Heart right ventricle (tissue), 16 donors: ENCODE results near the gene EPB41L2. TPM values are rescaled to one million over a fixed set of nuclear protein-coding genes. Genes with fewer than 3 reads are reported as not detected.
A peak's percentile ranks its signal among the peaks of the same experiment; 100 is the strongest.

Source experiments
- ATAC-seq, 8 donors: fragments of 200-7000 bp; cut with Tn5 transposase; one replicate each; pipeline ENCODE4 v1.9.1; 2020; ENCODE audit warnings: mild to moderate bottlenecking in 8 of 8, moderate library complexity in 8 of 8, moderate number of reproducible peaks in 1 of 8
- DNase-seq, 2 donors: peaks; one replicate each; pipeline ENCODE4 v3.0.0-alpha.2; 2020
- H3K27ac ChIP-seq, 10 donors: fragments of 200-600 bp; sonication (generic) in 2 of 10; one replicate each; pipeline versions ENCODE4 v1.5.0 to v1.8.0; 2020 to 2022; ENCODE audit warnings: mild to moderate bottlenecking in 3 of 10
- H3K27me3 ChIP-seq, 7 donors: fragments of 200-600 bp; one replicate each; pipeline ENCODE4 v1.8.0; 2021 to 2022; ENCODE audit warnings: mild to moderate bottlenecking in 2 of 7
- H3K36me3 ChIP-seq, 9 donors: fragments of 200-600 bp; sonication (generic) in 1 of 9; one replicate each; pipeline versions ENCODE4 v1.5.0 to v1.8.0; 2020 to 2022; ENCODE audit warnings: mild to moderate bottlenecking in 2 of 9
- H3K4me1 ChIP-seq, 9 donors: fragments of 200-600 bp; sonication (generic) in 1 of 9; one replicate each; pipeline versions ENCODE4 v1.5.0 to v1.8.0; 2020 to 2022; ENCODE audit warnings: mild to moderate bottlenecking in 4 of 9
- H3K4me3 ChIP-seq, 10 donors: fragments of 200-600 bp; sonication (generic) in 2 of 10; one replicate each; pipeline versions ENCODE4 v1.5.0 to v1.8.0; 2020 to 2022; ENCODE audit warnings: mild to moderate bottlenecking in 7 of 10, moderate library complexity in 2 of 10
- H3K9me3 ChIP-seq, 11 donors: fragments of 200-600 bp in 10 of 11; sonication (generic) in 2 of 11; one replicate each; pipeline versions ENCODE4 v1.5.0 to v1.8.0; 2013 to 2022; ENCODE audit warnings: mild to moderate bottlenecking in 2 of 11, control low read depth in 1 of 11, moderate library complexity in 1 of 11
- WGBS, 2 donors: extraction: QIAGEN DNeasy Blood & Tissue Kit; methylation state at CpG; one replicate each; pipeline ENCODE4 v1.1.7; 2013; ENCODE audit warnings: inconsistent platforms in 1 of 2; 5-methylcytosine and 5-hydroxymethylcytosine counted together
- intact Hi-C, 10 donors: fragments of 100-400 bp; cut with DNase I; formaldehyde crosslinking; loops; one replicate each; pipeline versions ENCODE4 v1.11.1 to v1.14.2; 2022
- polyA plus RNA-seq, 2 donors: library from polyadenylated mRNA; stranded (reverse); fragments of 200-250 nt; gene quantifications; one replicate each; pipeline ENCODE4 v1.2.3, GENCODE V29; 2013
- total RNA-seq, 10 donors: library from RNA; stranded (reverse); fragmentation: NEBNext Ultra II Directional in 3 of 10; extraction: Animal tissue kit (Norgen Biotek cat#: 25700) in 3 of 10; gene quantifications; one replicate each; pipeline versions ENCODE4 v1.2.1 to v1.2.4, GENCODE V29; 2021 to 2023
- TF ChIP-seq, protein P1 (sequence below), 9 donors: fragments of 200-600 bp; sonication (generic) in 2 of 9; IDR thresholded peaks; one replicate each; pipeline versions ENCODE4 v1.5.0 to v1.8.0; 2021 to 2022; ENCODE audit warnings: antibody characterized with exemption in 9 of 9, mild to moderate bottlenecking in 5 of 9, moderate library complexity in 1 of 9
- donor health status: Arrhythmogenic right ventricular cardiomyopathy.
- donor health status: ischemic (EF 13 %, LVEDD 7.1; RV severe dilation, severe dysfunction).
- donor health status: healthy with polysubstance abuse.
- donor health status: DM: no; HTN: yes; CAD: no.
- donor health status: DM: no; HTN: no; CAD: no.
- donor health status: ischemic (EF 25% LVEDD 6.9; RV normal size, moderate dysfunction).
- donor health status: ischemic (EF 25% LVEDD 5.7; RV mildly dilated, moderate dysfunction).
- donor health status: healthy.
- donor health status: DM: yes; HTN: yes; CAD: no.
- donor health status: Ischemic cardiomyopathy.
- donor health status: ischemic (EF 35%, LVEDD 5.7; RV mildly dilated, moderate dysfunction).
- donor health status: nonischemic (EF 11% LVEDD 7.7; RV severe dilation, severe dysfunction).
- donor health status: DM: yes; HTN: yes; CAD: no.
- donor health status: PGD.
- donor health status: ischemic (EF 29% LVEDD 5.4; RV normal size, mild dysfunction).
- donor health status: nonischemic (EF 23%, LVEDD 6.1; RV moderate dilation, normal function).

The EPB41L2 gene
- total and polyA plus RNA-seq, 12 donors = 18.0 to 98.6 (median 55.1) TPM

DNA sequence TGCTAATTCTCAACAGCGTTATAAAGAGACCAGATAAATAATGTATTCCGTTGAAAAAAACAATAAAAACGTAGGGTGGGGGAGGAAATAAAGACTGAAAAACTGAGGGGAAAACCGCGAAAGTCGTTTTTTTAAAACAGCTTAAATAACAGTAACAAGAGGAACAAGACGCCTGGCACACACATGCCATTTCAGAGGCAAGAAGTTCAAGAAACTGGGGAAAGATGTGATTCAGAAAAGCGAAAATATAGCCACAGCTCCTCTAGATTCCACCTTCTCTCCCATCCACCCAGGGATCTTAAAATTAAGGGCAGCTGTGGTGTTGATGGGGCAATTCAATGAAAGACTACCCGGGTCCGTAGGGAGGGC lies 1.3 kb downstream of the EPB41L2 start:
- 12 to 17% methylated on average over 10 of the region's 10 CpGs for WGBS, 2 donors
- Histone ChIP-seq H3K27me3 (no peaks in the 10 kb centered on the region), H3K4me3 (peak overlapping the region; percentile 77 to 97 (median 91)), H3K4me1 (peaks cover 0 to 36% (median 19%) of the 10 kb centered on the region in 9 donors), H3K9me3 (peaks cover 0 to 4% (median 0%) of the 10 kb centered on the region in 11 donors), H3K36me3 (no peaks in the 10 kb centered on the region), H3K27ac (peak overlapping the region; percentile 56 to 94 (median 90))
- TF ChIP-seq, protein P1, sequence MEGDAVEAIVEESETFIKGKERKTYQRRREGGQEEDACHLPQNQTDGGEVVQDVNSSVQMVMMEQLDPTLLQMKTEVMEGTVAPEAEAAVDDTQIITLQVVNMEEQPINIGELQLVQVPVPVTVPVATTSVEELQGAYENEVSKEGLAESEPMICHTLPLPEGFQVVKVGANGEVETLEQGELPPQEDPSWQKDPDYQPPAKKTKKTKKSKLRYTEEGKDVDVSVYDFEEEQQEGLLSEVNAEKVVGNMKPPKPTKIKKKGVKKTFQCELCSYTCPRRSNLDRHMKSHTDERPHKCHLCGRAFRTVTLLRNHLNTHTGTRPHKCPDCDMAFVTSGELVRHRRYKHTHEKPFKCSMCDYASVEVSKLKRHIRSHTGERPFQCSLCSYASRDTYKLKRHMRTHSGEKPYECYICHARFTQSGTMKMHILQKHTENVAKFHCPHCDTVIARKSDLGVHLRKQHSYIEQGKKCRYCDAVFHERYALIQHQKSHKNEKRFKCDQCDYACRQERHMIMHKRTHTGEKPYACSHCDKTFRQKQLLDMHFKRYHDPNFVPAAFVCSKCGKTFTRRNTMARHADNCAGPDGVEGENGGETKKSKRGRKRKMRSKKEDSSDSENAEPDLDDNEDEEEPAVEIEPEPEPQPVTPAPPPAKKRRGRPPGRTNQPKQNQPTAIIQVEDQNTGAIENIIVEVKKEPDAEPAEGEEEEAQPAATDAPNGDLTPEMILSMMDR (IDR thresholded peaks at IDR 0.05) = no peak
- ATAC-seq (no peak), DNase-seq (no peak)
- intact Hi-C loops = loop anchor here in 6 of 10 donors (2.0 to 10.0 kb wide), 9 partner anchors 45 to 174 kb away; no protein-coding TSS in a partner anchor

DNA sequence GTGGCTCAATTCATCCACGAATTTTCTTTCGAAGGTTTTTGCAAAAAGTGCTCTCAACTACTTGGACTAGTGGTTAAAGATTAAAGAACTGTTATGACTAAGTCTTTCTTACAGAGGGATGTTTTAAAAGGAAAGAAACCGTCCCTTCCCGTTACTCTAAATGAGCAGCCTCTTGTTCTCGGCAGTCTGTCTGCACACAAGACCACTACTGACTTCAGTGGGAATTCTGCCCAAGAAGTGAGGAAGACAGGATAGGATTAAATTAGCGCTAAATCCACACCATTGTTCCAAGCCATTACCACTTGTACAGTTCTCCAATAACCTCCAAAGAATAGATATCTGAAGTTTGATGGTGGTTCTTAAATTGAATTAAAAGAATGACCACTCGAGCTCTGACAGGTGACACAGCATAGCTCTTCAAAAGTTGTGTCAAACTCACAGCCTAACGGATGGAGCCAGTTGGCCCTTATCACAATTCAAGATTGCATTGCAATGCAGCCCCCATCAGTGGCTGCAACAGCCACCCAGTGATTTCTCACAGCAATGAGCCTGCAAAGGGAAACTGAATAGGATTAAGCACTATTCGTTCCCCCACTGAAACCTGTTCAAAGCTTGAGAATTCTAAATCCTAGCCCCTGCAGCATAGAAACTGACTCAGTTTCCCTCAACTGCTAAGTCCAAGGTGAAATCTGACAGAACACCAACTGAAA lies 1.8 kb downstream of the EPB41L2 start:
- DNase-seq = no peak
- H3K27ac ChIP-seq = peak overlapping the region in 7 of 10 donors; percentile 85 to 94 (median 91)
- H3K27me3 ChIP-seq = no peaks in the 10 kb centered on the region
- TF ChIP-seq, protein P1 (IDR thresholded peaks at IDR 0.05) = no peak
- H3K4me1 ChIP-seq = peaks cover 0 to 36% (median 19%) of the 10 kb centered on the region in 9 donors
- no peak for ATAC-seq
- intact Hi-C loops = loop anchor here in 6 of 10 donors (5.0 to 10.0 kb wide), 8 partner anchors 46 to 174 kb away; no protein-coding TSS in a partner anchor
- WGBS, 2 donors = 40% methylated on average over 9 of the region's 9 CpGs
- peaks cover 0 to 10% (median 3%) of the 10 kb centered on the region in 11 donors for H3K9me3 ChIP-seq
- H3K36me3 ChIP-seq = peaks cover 0 to 4% (median 0%) of the 10 kb centered on the region in 9 donors
- peak overlapping the region in 9 of 10 donors; percentile 81 to 97 (median 92) for H3K4me3 ChIP-seq

DNA sequence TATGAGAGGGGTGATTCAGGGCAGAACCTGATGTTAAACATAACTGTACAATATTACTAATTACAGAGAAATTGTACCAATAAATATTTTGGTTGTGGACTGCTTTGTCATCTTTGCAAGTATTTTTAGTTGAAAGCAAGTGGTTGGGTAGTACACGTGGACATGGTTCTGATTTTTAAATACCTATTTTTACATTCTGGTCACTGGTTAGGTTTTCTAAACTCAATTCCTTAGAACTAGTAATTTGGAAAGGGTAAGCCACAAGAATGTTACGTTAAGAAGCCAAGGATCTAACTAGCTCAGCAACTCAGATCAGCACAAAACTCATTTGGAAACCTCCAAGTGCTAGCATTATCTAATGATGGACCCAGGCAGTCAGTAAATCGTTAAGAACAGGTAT lies 2.7 kb downstream of the EPB41L2 start:
- 70 to 73% methylated on average over 3 of the region's 3 CpGs for WGBS, 2 donors
- intact Hi-C loops = loop anchor here in 6 of 10 donors (5.0 to 10.0 kb wide), 8 partner anchors 46 to 173 kb away; no protein-coding TSS in a partner anchor
- Histone ChIP-seq H3K9me3 (peaks cover 0 to 19% (median 9%) of the 10 kb centered on the region in 11 donors), H3K27me3 (no peaks in the 10 kb centered on the region), H3K4me3 (no peak overlapping the region), H3K4me1 (peaks cover 0 to 36% (median 19%) of the 10 kb centered on the region in 9 donors), H3K27ac (peak overlapping the region in 4 of 10 donors; percentile 88 to 94 (median 91)), H3K36me3 (peaks cover 0 to 11% (median 0%) of the 10 kb centered on the region in 9 donors)
- TF ChIP-seq, protein P1 (IDR thresholded peaks at IDR 0.05) = no peak
- DNase-seq (no peak), ATAC-seq (no peak)

DNA sequence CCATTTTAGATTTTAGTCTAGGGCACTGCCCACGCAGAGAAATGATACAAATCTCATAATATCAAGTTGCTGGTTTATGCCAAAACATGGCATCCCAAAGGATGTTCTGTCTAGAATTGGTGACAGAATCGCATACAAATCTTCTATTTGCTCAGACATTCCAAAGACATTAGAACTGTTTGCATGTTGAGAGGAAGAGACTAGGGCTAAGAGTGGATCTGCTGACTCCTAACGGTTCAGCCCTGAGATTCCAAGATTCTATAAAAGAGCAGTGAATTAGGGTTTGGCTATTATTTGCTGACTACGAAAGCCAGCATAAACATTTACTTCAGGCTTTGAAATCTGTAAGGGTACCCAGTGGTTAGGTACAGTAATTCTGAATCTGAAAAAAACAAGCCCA lies 3.6 kb downstream of the EPB41L2 start:
- 74 to 77% methylated on average over 4 of the region's 4 CpGs for WGBS, 2 donors
- H3K4me1 ChIP-seq = peaks cover 0 to 36% (median 19%) of the 10 kb centered on the region in 9 donors
- H3K4me3 ChIP-seq = no peak overlapping the region
- H3K9me3 ChIP-seq = peaks cover 0 to 27% (median 17%) of the 10 kb centered on the region in 11 donors
- DNase-seq (no peak), ATAC-seq (no peak)
- TF ChIP-seq, protein P1 (IDR thresholded peaks at IDR 0.05) = peak in 2 of 9 donors; percentile 11 to 15
- peaks cover 0 to 11% (median 0%) of the 10 kb centered on the region in 9 donors for H3K36me3 ChIP-seq
- intact Hi-C loops = no loop called here
- H3K27me3 ChIP-seq = no peaks in the 10 kb centered on the region
- H3K27ac ChIP-seq = peak overlapping the region in 3 of 10 donors; percentile 18 to 31 (median 21)
